ENCODE results near the gene ITGAX.
A peak's percentile ranks its signal among the peaks of the same experiment; 100 is the strongest.
"Not testable (repeated sequence)": the region's sequence is repeated elsewhere in the genome, so short reads cannot be mapped to it uniquely, and the experiment has no call there.

Gene ITGAX

DNA sequence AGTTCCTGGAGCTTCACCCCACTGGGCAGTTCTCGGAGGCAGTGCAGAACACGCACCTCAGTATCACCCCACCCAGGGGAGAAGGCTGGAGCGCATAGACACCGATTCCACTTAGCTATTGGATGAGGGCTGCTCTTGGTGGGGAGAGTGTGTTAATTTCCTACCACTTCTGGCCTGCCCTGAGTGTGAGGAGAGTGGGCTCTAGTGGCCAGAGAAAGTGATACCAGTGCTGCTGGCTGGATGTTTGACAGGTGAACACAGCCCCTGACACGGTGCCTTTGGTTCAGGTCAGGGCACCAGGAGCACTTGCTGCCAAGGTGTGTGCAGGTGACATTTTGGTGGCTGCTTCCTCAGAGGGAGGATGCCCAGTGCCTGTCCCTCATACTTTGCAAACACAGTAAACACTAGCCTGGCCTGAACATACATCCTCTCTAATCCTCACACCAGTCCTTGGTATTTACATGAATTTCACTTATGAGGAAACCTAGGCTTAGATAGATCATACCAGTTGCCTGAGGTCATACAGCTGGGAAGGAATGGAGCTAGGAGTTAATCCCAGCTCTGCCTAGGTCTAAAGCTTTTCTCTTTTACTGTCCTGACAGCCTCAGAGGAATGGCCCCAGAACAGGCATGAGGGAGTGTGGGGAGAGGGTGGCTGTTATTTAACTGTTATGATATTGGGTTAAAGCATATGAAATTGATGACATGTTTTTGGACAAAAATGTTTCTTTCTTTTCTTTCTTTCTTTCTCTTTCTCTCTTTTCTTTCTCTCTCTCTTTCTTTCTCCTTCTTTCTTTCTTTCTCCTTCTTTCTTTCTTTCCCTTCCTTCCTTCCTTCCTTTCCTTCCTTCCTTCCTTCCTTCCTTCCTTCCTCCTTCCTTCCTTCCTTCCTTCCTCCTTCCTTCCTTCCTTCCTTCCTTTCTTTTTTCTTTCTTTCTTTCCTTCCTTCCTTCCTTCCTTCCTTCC is 21.0 kb upstream of the ITGAX start:
- Histone ChIP-seq H3K9me2 (replicated peaks; ENCODE audit: insufficient read depth, low read length) (no peaks in the 10 kb centered on the region), H3K27me3 (replicated peaks; ENCODE audit: insufficient read depth, low read length) (peaks cover 74% of the 10 kb centered on the region), H3K4me2 (ENCODE audit: low read depth, low read length) (no peak overlapping the region), H3K79me2 (ENCODE audit: low read length) (no peaks in the 10 kb centered on the region), H4K20me1 (ENCODE audit: insufficient read depth, low read length) (no peaks in the 10 kb centered on the region), H3K4me3 (ENCODE audit: low read length) (no peak overlapping the region), H2AFZ (ENCODE audit: low read length) (no peak overlapping the region), H3F3A (ENCODE audit: insufficient read depth, low read length) (no peaks in the 10 kb centered on the region), H3K9ac (ENCODE audit: low read length) (no peak overlapping the region), H3K9me3 (replicated peaks; ENCODE audit: insufficient read depth, low read length) (no peaks in the 10 kb centered on the region), H3K4me1 (ENCODE audit: low read length) (no peaks in the 10 kb centered on the region), H3K36me3 (replicated peaks; ENCODE audit: insufficient read depth, low read length) (no peaks in the 10 kb centered on the region), H3K27ac (ENCODE audit: low read length) (no peak overlapping the region)
- DNase-seq = peak; percentile 15
- TF ChIP-seq EZH2 (optimal IDR thresholded peaks at IDR 0.05; ENCODE audit: low read depth, low read length) = no peak
- TF ChIP-seq, protein P1, sequence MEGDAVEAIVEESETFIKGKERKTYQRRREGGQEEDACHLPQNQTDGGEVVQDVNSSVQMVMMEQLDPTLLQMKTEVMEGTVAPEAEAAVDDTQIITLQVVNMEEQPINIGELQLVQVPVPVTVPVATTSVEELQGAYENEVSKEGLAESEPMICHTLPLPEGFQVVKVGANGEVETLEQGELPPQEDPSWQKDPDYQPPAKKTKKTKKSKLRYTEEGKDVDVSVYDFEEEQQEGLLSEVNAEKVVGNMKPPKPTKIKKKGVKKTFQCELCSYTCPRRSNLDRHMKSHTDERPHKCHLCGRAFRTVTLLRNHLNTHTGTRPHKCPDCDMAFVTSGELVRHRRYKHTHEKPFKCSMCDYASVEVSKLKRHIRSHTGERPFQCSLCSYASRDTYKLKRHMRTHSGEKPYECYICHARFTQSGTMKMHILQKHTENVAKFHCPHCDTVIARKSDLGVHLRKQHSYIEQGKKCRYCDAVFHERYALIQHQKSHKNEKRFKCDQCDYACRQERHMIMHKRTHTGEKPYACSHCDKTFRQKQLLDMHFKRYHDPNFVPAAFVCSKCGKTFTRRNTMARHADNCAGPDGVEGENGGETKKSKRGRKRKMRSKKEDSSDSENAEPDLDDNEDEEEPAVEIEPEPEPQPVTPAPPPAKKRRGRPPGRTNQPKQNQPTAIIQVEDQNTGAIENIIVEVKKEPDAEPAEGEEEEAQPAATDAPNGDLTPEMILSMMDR (IDR thresholded peaks at IDR 0.05; ENCODE audit: low read length) = peak; percentile 36

DNA sequence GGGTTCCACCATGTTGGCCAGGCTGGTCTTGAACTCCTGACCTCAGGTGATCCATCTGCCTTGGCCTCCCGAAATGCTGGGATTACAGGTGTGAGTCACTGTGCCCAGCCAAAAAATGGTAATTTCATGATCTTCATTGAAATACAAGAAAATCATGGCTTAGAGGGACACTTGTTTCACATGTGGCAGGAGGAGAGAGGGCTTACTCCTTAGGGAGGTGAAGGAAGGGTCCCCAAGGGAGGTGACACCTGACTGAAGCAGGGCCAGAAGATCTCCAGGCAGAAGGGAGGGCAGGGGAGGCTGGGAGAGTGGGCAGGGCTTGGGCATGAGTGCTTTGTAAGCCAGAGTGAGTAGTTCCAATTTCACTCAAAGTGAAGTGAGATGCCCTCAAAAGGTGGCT is 20.0 kb upstream of the ITGAX start:
- Histone ChIP-seq H3K4me2 (ENCODE audit: low read depth, low read length) (no peak overlapping the region), H3K9me3 (replicated peaks; ENCODE audit: insufficient read depth, low read length) (no peaks in the 10 kb centered on the region), H3K27ac (ENCODE audit: low read length) (no peak overlapping the region), H3F3A (ENCODE audit: insufficient read depth, low read length) (no peaks in the 10 kb centered on the region), H3K9ac (ENCODE audit: low read length) (no peak overlapping the region), H3K36me3 (replicated peaks; ENCODE audit: insufficient read depth, low read length) (no peaks in the 10 kb centered on the region), H3K79me2 (ENCODE audit: low read length) (no peaks in the 10 kb centered on the region), H2AFZ (ENCODE audit: low read length) (no peak overlapping the region), H3K27me3 (replicated peaks; ENCODE audit: insufficient read depth, low read length) (peaks cover 64% of the 10 kb centered on the region), H3K9me2 (replicated peaks; ENCODE audit: insufficient read depth, low read length) (no peaks in the 10 kb centered on the region), H3K4me3 (ENCODE audit: low read length) (no peak overlapping the region), H4K20me1 (ENCODE audit: insufficient read depth, low read length) (no peaks in the 10 kb centered on the region), H3K4me1 (ENCODE audit: low read length) (no peaks in the 10 kb centered on the region)
- DNase-seq = no peak
- TF ChIP-seq EZH2phosphoT487 (IDR thresholded peaks at IDR 0.05; ENCODE audit: low read length) = no peak
- TF ChIP-seq, protein P1 (IDR thresholded peaks at IDR 0.05; ENCODE audit: low read length) = no peak
- no peak for TF ChIP-seq EZH2 (optimal IDR thresholded peaks at IDR 0.05; ENCODE audit: low read depth, low read length)

DNA sequence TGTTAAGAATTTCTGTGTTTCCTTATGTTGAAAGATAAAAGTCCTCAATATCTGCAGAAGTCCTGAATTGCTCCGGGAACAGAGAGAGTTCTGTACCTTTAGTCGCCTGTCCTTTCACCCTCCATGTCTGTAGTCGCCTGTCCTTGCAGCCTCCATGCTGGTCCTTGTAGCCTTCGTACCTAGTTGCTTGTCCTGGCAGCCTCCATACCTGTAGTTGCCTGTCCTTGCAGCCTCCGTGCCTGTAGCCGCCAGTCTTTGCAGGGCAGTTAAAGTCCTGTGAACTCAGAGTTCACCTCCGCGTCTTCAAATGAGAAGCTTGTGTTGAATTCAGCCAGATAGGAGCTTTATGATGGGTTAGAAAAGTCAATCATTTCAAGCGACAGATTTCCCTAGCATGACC is 19.5 kb upstream of the ITGAX start:
- H3K36me3 ChIP-seq (replicated peaks; ENCODE audit: insufficient read depth, low read length) = no peaks in the 10 kb centered on the region
- no peak overlapping the region for H2AFZ ChIP-seq (ENCODE audit: low read length)
- H3K4me1 ChIP-seq (ENCODE audit: low read length) = no peaks in the 10 kb centered on the region
- no peaks in the 10 kb centered on the region for H3F3A ChIP-seq (ENCODE audit: insufficient read depth, low read length)
- H3K9me2 ChIP-seq (replicated peaks; ENCODE audit: insufficient read depth, low read length) = no peaks in the 10 kb centered on the region
- no peaks in the 10 kb centered on the region for H3K79me2 ChIP-seq (ENCODE audit: low read length)
- TF ChIP-seq EZH2 (optimal IDR thresholded peaks at IDR 0.05; ENCODE audit: low read depth, low read length) (no peak), EZH2phosphoT487 (IDR thresholded peaks at IDR 0.05; ENCODE audit: low read length) (no peak)
- TF ChIP-seq, protein P1 (IDR thresholded peaks at IDR 0.05; ENCODE audit: low read length) = no peak
- no peak overlapping the region for H3K4me2 ChIP-seq (ENCODE audit: low read depth, low read length)
- no peak overlapping the region for H3K4me3 ChIP-seq (ENCODE audit: low read length)
- H4K20me1 ChIP-seq (ENCODE audit: insufficient read depth, low read length) = no peaks in the 10 kb centered on the region
- H3K9me3 ChIP-seq (replicated peaks; ENCODE audit: insufficient read depth, low read length) = no peaks in the 10 kb centered on the region
- no peak overlapping the region for H3K27ac ChIP-seq (ENCODE audit: low read length)
- peaks cover 59% of the 10 kb centered on the region for H3K27me3 ChIP-seq (replicated peaks; ENCODE audit: insufficient read depth, low read length)
- DNase-seq = no peak
- H3K9ac ChIP-seq (ENCODE audit: low read length) = no peak overlapping the region

DNA sequence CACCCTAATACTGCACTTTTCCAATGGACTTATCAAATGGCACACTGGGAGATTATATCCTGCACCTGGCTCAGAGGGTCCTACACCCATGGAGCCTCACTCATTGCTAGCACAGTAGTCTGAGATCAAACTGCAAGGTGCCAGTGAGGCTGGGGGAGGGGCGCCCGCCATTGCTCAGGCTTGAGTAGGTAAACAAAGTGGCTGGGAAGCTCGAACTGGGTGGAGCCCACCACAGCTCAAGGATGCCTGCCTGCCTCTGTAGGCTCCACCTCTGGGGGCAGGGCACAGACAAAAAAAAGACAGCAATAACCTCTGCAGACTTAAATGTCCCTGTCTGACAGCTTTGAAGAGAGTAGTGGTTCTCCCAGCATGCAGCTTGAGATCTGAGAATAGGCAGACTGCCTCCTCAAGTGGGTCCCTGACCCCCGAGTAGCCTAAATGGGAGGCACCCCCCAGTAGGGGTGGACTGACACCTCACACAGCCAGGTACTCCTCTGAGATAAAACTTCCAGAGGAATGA is 16.8 kb upstream of the ITGAX start:
- H3K9me2 ChIP-seq (replicated peaks; ENCODE audit: insufficient read depth, low read length); H3K36me3 ChIP-seq (replicated peaks; ENCODE audit: insufficient read depth, low read length); H3K4me2 ChIP-seq (ENCODE audit: low read depth, low read length); H3K27ac ChIP-seq (ENCODE audit: low read length); H3K79me2 ChIP-seq (ENCODE audit: low read length); H3F3A ChIP-seq (ENCODE audit: insufficient read depth, low read length); H3K9me3 ChIP-seq (replicated peaks; ENCODE audit: insufficient read depth, low read length); H4K20me1 ChIP-seq (ENCODE audit: insufficient read depth, low read length); H2AFZ ChIP-seq (ENCODE audit: low read length); DNase-seq; H3K9ac ChIP-seq (ENCODE audit: low read length); H3K4me3 ChIP-seq (ENCODE audit: low read length); H3K4me1 ChIP-seq (ENCODE audit: low read length): not testable (repeated sequence)
- peaks cover 34% of the 10 kb centered on the region for H3K27me3 ChIP-seq (replicated peaks; ENCODE audit: insufficient read depth, low read length)
